ENCODE measurements around the gene RIC8A.
"Not testable (repeated sequence)": the region's sequence is repeated elsewhere in the genome, so short reads cannot be mapped to it uniquely, and the experiment has no call there.

RIC8A gene

DNA sequence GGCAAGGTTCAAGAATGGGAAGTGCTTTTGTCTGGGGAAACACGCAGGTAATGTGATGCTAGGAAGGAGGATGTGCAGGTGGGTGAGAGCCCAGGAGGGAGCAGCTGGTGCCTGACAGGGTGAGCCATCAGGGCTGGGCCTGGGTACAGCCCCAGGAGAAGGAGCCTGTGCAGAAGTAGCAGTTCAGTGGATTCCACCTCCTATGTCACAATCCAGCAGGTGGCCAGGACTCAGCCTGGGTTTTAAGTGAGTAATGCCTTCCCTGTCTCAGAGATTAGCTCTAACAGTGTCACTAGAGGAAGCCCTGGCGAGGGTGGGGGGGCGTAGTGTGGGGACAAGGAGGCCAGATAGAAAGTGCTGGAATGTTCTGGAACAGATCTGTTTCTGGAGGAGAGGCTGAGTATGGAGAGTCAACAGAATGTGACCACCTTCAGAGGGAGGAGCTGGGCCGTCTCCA, 8.1 kb downstream of the RIC8A start:
- H3K9ac ChIP-seq (ENCODE audit: low read length) = no peak overlapping the region
- no peak overlapping the region for H3K4me3 ChIP-seq (ENCODE audit: low read length)
- H3K9me3 ChIP-seq (ENCODE audit: control insufficient read depth, low read length) = no peaks in the 10 kb centered on the region
- H3K4me1 ChIP-seq (ENCODE audit: control insufficient read depth, insufficient read depth, low read length) = no peaks in the 10 kb centered on the region
- H3K27me3 ChIP-seq (ENCODE audit: control insufficient read depth, insufficient read depth, low read length) = no peaks in the 10 kb centered on the region
- peaks cover 17% of the 10 kb centered on the region for H3K36me3 ChIP-seq (ENCODE audit: control insufficient read depth, insufficient read depth, low read length)

DNA sequence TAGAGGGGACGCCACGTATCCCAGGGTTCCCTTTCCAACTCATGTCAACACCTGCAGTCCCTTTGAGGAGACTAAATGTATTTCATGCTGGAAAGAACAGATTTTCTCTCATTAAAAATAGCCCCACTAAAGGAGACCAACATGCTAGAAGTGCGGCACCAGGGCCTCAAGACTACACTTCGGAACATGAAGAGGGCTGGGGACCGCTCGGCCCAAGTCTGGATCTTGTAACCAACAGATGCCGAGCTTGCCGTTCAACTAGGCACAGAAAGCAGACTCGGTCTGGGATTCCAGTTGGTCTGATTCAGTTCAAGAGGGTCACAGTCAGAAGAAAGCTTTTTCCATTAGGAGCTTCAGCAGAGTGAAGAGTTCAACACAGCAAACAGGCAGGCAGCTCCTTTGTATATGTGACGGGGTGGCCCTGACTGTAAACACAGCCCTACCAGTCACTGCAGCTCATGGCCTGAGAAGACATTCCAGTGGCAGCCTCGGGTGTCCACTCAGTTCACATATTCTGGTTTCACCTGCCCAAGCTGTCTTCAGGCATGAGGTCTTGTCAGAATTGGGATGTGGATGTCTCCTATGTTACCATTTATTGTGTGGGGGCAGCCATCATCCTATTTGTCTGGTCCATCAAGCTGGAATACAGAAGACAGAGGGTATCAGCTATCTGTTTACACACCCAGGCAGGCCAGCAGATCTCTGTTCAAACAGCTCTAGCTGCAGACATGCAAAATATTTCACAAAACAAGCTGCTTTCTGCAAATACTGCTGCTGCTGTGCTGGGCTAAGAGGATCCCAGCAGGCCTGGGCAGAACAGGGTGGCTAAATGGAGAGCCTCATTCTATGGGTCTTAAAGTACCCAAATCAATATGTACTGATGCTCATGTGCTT, 8.8 kb downstream of the RIC8A start:
- H3K4me1 ChIP-seq (ENCODE audit: control insufficient read depth, insufficient read depth, low read length) = no peaks in the 10 kb centered on the region
- H3K27me3 ChIP-seq (ENCODE audit: control insufficient read depth, insufficient read depth, low read length) = no peaks in the 10 kb centered on the region
- H3K9ac ChIP-seq (ENCODE audit: low read length) = no peak overlapping the region
- no peaks in the 10 kb centered on the region for H3K9me3 ChIP-seq (ENCODE audit: control insufficient read depth, low read length)
- no peak overlapping the region for H3K4me3 ChIP-seq (ENCODE audit: low read length)
- peaks cover 14% of the 10 kb centered on the region for H3K36me3 ChIP-seq (ENCODE audit: control insufficient read depth, insufficient read depth, low read length)

DNA sequence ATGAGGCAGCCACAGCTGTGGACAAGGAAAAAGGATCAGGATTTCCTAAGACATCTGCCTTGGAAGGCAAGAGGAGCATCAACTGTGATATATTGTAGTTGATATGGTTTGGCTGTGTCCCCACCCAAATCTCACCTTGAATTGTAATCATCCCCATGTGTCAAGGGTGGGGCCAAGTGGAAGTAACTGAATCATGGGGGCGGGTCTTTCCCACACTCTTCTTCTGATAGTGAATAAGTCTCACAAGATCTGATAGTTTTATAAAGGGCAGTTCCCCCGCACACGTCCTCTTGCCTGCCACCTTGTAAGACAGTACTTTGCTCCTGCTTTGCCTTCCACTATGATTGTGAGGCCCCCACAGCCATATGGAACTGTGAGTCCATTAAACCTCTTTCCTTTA, 10.2 kb downstream of the RIC8A start:
- Histone ChIP-seq H3K4me1 (ENCODE audit: control insufficient read depth, insufficient read depth, low read length) (no peaks in the 10 kb centered on the region), H3K9ac (ENCODE audit: low read length) (no peak overlapping the region), H3K27me3 (ENCODE audit: control insufficient read depth, insufficient read depth, low read length) (no peaks in the 10 kb centered on the region), H3K36me3 (ENCODE audit: control insufficient read depth, insufficient read depth, low read length) (peaks cover 8% of the 10 kb centered on the region), H3K4me3 (ENCODE audit: low read length) (no peak overlapping the region), H3K9me3 (ENCODE audit: control insufficient read depth, low read length) (no peaks in the 10 kb centered on the region)

DNA sequence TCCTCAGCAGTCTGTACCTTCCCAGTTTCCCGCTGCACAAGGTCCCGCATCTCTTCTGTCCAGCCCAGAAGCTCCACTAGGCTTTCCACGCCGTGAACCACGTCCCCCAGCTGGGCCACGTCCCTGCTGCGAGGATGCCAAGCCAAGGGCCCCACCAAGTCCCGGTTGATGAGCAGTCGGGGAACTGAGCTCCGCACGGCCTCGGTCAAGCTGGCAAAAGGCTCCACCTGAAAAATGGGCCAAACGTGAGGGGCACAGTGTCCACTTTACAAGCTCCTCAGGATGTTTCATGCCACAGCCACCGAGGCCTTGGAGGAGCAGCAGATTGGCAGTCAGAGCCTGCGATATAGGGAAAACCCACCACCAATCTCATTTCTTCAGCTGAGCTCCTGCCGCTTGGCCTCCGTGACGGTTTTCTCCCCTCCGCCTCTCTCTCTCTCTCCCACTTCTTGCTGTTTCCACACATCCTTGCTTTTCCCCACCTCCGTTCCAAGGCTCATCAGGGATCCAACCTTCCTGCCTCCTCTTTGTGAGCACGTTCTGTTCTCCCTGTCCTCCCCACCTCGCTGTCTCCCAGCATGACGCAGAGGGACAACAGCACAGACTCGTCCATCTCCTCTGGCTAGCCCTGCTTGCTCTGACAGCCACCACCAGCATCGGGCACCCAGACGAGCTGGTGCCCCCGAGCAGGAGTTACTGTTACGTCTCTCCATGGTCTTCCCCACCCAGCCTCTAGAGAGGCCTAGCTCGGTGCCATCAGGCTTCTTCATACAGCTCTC, 11.5 kb downstream of the RIC8A start:
- Histone ChIP-seq H3K4me3 (ENCODE audit: low read length) (no peak overlapping the region), H3K4me1 (ENCODE audit: control insufficient read depth, insufficient read depth, low read length) (no peaks in the 10 kb centered on the region), H3K9ac (ENCODE audit: low read length) (no peak overlapping the region), H3K9me3 (ENCODE audit: control insufficient read depth, low read length) (no peaks in the 10 kb centered on the region), H3K27me3 (ENCODE audit: control insufficient read depth, insufficient read depth, low read length) (no peaks in the 10 kb centered on the region), H3K36me3 (ENCODE audit: control insufficient read depth, insufficient read depth, low read length) (no peaks in the 10 kb centered on the region)

DNA sequence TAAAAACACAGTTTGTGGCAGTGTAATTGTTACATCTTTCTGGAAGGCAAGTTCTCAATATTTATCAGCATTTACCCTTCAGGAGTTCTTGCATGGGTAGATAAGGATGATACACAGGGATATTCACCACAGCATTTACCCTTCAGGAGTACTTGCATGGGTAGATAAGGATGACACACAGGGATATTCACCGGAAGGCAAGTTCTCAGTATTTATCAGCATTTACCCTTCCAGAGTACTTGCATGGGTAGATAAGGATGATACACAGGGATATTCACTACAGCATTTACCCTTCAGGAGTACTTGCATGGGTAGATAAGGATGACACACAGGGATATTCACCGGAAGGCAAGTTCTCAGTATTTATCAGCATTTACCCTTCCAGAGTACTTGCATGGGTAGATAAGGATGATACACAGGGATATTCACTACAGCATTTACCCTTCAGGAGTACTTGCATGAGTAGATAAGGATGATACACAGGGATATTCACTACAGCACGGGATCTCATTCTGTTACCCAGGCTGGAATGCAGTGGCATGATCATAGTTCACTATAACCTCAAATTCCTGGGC, 13.2 kb downstream of the RIC8A start:
- not testable (repeated sequence) for H3K27me3 ChIP-seq (ENCODE audit: control insufficient read depth, insufficient read depth, low read length); H3K9ac ChIP-seq (ENCODE audit: low read length); H3K4me3 ChIP-seq (ENCODE audit: low read length); H3K4me1 ChIP-seq (ENCODE audit: control insufficient read depth, insufficient read depth, low read length); H3K9me3 ChIP-seq (ENCODE audit: control insufficient read depth, low read length); H3K36me3 ChIP-seq (ENCODE audit: control insufficient read depth, insufficient read depth, low read length)

DNA sequence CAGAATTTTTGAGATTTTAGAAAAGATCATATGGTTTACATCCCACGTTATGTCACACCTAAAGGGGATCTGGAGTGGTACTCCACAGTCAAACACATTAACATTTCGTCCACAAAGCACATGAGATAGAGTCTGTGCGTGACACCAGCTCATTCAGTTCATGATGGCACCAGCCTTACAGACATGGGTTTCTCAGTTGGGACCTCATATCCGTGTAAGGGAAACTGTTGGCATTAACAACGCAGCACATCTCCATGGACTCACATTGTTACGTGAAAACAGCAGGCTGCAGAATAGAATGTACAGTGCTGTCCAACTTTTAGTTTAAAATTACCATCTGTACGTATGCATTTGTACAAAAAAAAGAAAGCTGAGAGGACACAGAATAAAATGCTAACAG, 14.0 kb downstream of the RIC8A start:
- no peaks in the 10 kb centered on the region for H3K4me1 ChIP-seq (ENCODE audit: control insufficient read depth, insufficient read depth, low read length)
- no peak overlapping the region for H3K9ac ChIP-seq (ENCODE audit: low read length)

DNA sequence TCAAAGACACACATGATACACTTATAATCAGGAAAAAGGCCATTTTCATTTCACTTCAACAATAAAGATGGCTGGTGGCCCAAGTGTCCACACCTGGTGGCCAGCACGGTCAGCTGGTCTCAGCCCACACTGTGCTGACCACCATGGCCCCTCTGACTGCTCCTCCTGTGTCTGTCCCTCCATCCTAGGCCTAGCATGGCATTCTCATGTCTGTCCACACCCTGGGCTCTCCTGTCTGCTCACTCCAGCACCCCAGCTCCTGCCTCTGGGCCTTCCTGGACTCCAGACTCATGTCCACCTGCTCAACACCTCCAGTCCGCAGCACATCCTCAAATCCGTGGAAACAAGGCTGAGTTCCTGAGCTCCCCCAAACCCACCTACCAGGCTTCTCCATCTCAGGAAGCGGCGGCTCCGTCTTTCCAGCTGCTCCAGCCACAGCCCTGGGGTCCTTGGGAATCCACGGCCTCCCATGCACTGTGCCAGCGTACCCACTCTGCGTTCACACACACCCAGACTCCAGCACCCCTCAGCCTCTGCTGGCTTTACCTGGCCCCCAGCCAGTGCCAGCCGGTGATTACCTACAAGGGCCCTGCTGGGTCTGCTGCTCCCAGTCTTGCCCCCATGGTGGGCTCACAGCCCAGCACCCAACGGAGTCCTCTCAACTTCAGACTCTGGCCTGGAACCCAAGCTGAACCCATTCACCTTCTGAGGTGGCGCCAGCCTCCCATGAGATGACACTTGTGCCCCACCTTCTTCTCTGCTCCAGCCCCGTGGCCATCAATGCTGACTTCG, 14.7 kb downstream of the RIC8A start:
- H3K4me3 ChIP-seq (ENCODE audit: low read length) = no peak overlapping the region
- H3K9ac ChIP-seq (ENCODE audit: low read length) = no peak overlapping the region
- no peaks in the 10 kb centered on the region for H3K4me1 ChIP-seq (ENCODE audit: control insufficient read depth, insufficient read depth, low read length)
- H3K36me3 ChIP-seq (ENCODE audit: control insufficient read depth, insufficient read depth, low read length) = no peaks in the 10 kb centered on the region
- H3K9me3 ChIP-seq (ENCODE audit: control insufficient read depth, low read length) = no peaks in the 10 kb centered on the region
- no peaks in the 10 kb centered on the region for H3K27me3 ChIP-seq (ENCODE audit: control insufficient read depth, insufficient read depth, low read length)

More for the DNA sequence above, 14.0 kb downstream of the RIC8A start:
- Histone ChIP-seq H3K4me3 (ENCODE audit: low read length) (no peak overlapping the region), H3K27me3 (ENCODE audit: control insufficient read depth, insufficient read depth, low read length) (no peaks in the 10 kb centered on the region), H3K36me3 (ENCODE audit: control insufficient read depth, insufficient read depth, low read length) (no peaks in the 10 kb centered on the region), H3K9me3 (ENCODE audit: control insufficient read depth, low read length) (no peaks in the 10 kb centered on the region)

DNA sequence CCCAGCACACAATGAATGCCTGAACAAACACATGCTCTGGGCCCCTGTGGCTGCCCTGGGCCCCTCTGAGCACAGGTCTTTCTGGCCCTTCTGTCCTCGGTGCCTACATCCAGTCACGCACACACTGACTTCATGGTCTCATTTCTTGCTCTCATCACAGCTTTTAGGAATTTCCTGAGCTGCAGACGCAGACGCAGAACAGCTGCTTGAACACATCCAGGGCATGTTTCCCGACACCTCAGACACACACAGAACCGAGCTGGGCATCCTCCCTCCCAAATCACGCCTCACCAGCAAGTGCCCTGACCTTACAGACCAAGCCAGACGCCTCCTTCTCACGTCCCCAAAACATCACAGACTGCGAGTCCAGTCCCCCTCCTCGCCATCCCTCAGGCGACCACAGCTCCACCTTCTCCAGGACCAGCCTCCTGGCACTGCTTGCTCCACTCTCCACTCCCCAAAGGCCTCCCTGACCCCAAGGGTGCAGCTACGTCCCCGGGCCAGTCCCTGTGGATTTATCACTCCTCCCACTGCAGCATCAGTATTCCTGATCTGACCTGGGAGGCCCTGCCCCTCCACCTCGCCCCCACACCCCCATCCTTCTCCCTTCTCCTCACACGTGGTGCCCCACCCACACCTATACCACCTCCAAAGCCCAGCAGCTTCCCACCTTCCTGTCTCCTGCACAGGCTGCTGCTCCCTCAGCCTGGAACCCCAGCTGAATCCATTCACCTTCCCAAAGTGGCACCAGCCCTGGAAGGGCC, 15.7 kb downstream of the RIC8A start:
- H3K9ac ChIP-seq (ENCODE audit: low read length) = no peak overlapping the region
- H3K4me1 ChIP-seq (ENCODE audit: control insufficient read depth, insufficient read depth, low read length) = no peaks in the 10 kb centered on the region
- H3K27me3 ChIP-seq (ENCODE audit: control insufficient read depth, insufficient read depth, low read length) = no peaks in the 10 kb centered on the region
- H3K36me3 ChIP-seq (ENCODE audit: control insufficient read depth, insufficient read depth, low read length) = no peaks in the 10 kb centered on the region
- no peaks in the 10 kb centered on the region for H3K9me3 ChIP-seq (ENCODE audit: control insufficient read depth, low read length)
- H3K4me3 ChIP-seq (ENCODE audit: low read length) = no peak overlapping the region

DNA sequence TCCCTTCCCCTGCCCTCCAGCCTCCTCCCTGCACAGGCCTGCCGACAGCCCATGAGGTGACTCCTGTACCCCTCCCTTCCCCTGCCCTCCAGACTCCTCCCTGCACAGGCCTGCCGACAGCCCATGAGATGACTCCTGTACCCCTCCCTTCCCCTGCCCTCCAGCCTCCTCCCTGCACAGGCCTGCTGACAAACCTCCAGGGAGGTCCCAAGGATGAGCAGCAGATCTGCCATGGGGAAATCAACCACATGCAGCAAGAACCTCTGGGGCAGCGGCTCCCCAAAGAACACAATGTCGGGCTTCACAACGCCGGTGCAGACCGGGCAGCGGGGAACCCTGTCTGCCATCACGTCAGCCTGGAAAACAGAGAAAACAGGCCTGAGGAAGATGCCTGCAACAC, 16.4 kb downstream of the RIC8A start:
- no peaks in the 10 kb centered on the region for H3K4me1 ChIP-seq (ENCODE audit: control insufficient read depth, insufficient read depth, low read length)
- no peaks in the 10 kb centered on the region for H3K36me3 ChIP-seq (ENCODE audit: control insufficient read depth, insufficient read depth, low read length)
- H3K4me3 ChIP-seq (ENCODE audit: low read length) = no peak overlapping the region
- no peaks in the 10 kb centered on the region for H3K9me3 ChIP-seq (ENCODE audit: control insufficient read depth, low read length)
- no peaks in the 10 kb centered on the region for H3K27me3 ChIP-seq (ENCODE audit: control insufficient read depth, insufficient read depth, low read length)
- H3K9ac ChIP-seq (ENCODE audit: low read length) = no peak overlapping the region

DNA sequence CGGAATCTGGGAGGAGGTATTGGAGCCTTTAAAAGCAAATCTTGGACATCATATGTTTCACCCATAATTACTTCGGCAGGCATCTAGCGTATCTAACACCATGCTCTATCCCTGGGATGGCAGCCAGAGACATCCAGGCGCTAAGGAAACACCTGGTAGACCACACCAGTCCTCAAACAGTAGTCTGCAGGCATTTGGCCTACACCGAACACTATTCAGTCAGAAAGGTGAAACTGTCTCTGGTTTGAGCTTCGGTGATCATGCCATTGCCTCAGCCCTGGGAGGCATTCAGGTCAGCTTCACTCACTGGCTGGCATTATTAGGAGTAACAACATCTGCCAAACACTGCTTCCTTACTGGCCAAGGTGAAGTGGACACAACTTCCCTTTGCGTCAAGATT, 16.9 kb downstream of the RIC8A start:
- Histone ChIP-seq H3K9ac (ENCODE audit: low read length) (no peak overlapping the region), H3K36me3 (ENCODE audit: control insufficient read depth, insufficient read depth, low read length) (no peaks in the 10 kb centered on the region), H3K27me3 (ENCODE audit: control insufficient read depth, insufficient read depth, low read length) (no peaks in the 10 kb centered on the region), H3K4me3 (ENCODE audit: low read length) (no peak overlapping the region), H3K9me3 (ENCODE audit: control insufficient read depth, low read length) (no peaks in the 10 kb centered on the region), H3K4me1 (ENCODE audit: control insufficient read depth, insufficient read depth, low read length) (no peaks in the 10 kb centered on the region)

DNA sequence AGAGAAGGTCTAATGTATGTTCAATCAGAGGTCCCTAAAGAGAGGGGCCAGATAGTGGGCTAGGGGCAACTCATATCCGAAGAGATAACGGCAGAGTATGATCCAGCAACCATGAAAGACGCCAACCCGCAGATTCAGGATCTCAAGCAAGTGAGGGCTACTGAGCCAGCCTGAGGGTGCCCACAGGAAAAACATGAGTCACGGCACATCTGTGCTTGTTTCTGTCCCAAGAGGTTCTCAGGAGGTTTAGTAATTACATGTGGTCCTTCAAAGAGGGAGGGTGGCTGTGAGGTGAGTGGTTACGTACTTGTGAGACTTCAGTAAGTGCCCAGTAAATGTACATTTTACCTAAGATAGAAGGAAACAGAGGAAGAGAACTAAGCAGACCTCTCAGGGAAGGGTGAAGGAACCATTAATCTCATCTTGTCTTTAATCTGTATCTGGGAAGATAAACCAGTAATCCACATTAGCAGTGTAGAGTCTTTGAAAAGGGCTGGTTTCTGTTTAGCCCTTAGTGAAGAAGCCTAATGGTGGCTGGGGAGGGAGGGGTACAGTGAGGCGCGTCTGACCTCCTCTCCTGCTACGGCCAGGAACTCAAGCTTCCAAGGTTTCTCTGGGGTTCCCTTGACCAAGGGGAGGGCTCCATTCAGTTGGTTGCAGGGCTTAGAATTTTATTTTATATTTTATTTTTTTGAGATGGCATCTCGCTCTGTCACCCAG, 18.4 kb downstream of the RIC8A start:
- Histone ChIP-seq H3K4me3 (ENCODE audit: low read length) (no peak overlapping the region), H3K27me3 (ENCODE audit: control insufficient read depth, insufficient read depth, low read length) (no peaks in the 10 kb centered on the region), H3K4me1 (ENCODE audit: control insufficient read depth, insufficient read depth, low read length) (no peaks in the 10 kb centered on the region), H3K36me3 (ENCODE audit: control insufficient read depth, insufficient read depth, low read length) (no peaks in the 10 kb centered on the region), H3K9me3 (ENCODE audit: control insufficient read depth, low read length) (no peaks in the 10 kb centered on the region), H3K9ac (ENCODE audit: low read length) (no peak overlapping the region)
